NCI-H748 (cell line): ENCODE results near the gene JAK2.

Experiments used
- DNase-seq: peaks from one replicate; lab custom pipeline; 2025; ENCODE audit not compliant: unreplicated experiment; lab: John Stamatoyannopoulos, UW

Gene JAK2

GRCh38 chr9:5122516-5122915 lies 137.4 kb downstream of the JAK2 start:
- no peak for DNase-seq

- no peak for DNase-seq
Measured at GRCh38 chr9:5140151-5140550, 155.1 kb downstream of the JAK2 start.

- no peak for DNase-seq
Measured at GRCh38 chr9:5144217-5144616, 159.1 kb downstream of the JAK2 start.

- no peak for DNase-seq
Measured at GRCh38 chr9:5146241-5146640, 161.2 kb downstream of the JAK2 start.
